NCI-H2171 (cell line): ENCODE measurements around the gene DGUOK.
"Not testable (repeated sequence)": the region's sequence is repeated elsewhere in the genome, so short reads cannot be mapped to it uniquely, and the experiment has no call there.

ENCODE experiments used
- DNase-seq: peaks from one replicate; lab custom pipeline; 2025; lab: John Stamatoyannopoulos, UW

Gene DGUOK

DNA sequence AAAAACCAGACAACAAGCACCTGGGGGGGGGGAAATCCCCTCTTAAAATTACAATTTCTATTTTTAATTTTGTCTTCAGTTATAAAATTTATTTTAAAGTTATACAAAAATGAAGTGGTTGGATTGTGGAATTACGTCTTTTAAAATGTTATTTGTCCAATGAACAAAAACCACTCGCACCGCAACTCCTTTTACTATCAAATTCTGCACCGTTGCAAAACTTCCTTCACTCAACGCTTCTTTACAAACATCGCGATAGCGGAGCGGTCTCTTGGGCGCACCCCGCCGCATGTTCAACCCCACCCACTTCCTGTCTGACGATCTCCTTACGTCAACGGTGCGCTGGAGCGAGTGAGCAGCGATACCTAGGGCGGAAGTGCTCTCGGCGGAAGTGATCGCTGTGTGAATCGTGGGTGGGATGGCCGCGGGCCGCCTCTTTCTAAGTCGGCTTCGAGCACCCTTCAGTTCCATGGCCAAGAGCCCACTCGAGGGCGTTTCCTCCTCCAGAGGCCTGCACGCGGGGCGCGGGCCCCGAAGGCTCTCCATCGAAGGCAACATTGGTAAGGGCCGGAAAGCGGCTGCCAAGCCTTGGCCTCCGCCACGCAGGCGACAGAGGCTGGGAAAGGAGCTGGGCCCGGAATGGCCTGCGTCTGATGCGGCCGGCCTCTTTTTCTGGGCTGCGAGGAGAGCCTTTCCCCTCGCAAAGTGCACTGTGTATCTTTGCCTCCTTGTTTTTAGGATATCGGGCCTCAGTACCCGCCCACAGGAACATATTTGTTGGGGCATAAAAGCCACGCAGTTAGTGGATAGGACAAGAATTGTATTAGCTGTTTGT lies at the start of gene DGUOK:
TSS of gene DGUOK (plus strand) at position 388 of the 835 bp plus-strand sequence. CDS start at position 419, 31 bp downstream.
- peak; percentile 99 for DNase-seq

- peak; percentile 9 for DNase-seq
Observed at GRCh38 chr2:73877071-73877802, 49.4 kb upstream of the DGUOK start.

DNA sequence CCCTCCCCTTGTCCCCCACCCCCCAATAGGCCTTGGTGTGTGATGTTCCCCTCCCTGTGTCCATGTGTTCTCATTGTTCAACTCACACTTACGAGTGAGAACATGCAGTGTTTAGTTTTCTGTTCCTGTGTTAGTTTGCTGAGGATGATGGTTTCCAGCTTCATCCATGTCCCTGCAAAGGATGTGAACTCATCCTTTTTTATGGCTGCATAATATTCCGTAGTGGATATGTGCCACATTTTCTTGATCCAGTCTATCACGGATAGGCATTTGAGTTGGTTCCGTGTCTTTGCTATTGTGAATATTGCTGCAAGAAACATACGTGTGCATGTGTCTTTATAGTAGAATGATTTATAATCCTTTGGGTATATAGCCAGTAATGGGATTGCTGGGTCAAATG lies 48.7 kb upstream of the DGUOK start:
- not testable (repeated sequence) for DNase-seq

GRCh38 chr2:73885406-73885805 lies 41.3 kb upstream of the DGUOK start:
- DNase-seq: no peak

DNA sequence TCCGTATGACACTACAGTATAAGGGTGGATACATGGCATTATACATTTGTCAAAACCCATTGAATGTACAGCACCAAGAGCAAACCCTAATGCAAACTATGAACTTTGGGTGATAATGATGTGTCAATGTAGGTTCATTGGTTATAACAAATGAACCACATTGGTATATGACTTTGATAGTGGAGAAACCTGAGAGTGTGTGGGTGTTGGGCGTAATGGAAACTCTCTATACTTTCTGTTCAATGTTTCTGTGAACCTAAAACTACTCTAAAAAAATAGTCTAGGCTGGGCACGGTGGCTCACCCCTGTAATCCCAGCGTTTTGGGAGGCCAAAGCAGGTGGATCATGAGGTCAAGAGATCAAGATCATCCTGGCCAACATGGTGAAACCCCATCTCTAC lies 40.3 kb upstream of the DGUOK start:
- DNase-seq: no peak

- not testable (repeated sequence) for DNase-seq
Observed at GRCh38 chr2:73887596-73888353, 38.9 kb upstream of the DGUOK start.

GRCh38 chr2:73888388-73888787 lies 38.3 kb upstream of the DGUOK start:
- DNase-seq: no peak

DNA sequence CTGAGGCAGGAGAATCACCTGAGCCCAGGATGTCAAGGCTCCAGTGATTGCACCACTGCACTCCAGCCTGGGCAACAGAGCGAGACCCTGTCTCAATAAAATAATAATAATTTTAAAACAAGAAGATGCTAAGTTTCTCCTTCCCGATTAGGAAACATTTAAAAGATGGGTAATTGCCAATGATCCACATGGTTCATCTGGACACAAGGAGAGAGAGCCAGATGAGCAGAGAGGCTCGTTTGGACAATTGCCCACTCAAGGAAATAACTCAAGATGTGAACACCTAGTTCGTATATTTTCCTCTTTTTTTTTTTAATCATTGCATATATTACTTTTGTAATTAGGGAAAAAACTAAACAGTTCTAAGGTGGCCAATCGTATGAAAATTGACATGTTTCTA lies 37.5 kb upstream of the DGUOK start:
- no peak for DNase-seq

DNA sequence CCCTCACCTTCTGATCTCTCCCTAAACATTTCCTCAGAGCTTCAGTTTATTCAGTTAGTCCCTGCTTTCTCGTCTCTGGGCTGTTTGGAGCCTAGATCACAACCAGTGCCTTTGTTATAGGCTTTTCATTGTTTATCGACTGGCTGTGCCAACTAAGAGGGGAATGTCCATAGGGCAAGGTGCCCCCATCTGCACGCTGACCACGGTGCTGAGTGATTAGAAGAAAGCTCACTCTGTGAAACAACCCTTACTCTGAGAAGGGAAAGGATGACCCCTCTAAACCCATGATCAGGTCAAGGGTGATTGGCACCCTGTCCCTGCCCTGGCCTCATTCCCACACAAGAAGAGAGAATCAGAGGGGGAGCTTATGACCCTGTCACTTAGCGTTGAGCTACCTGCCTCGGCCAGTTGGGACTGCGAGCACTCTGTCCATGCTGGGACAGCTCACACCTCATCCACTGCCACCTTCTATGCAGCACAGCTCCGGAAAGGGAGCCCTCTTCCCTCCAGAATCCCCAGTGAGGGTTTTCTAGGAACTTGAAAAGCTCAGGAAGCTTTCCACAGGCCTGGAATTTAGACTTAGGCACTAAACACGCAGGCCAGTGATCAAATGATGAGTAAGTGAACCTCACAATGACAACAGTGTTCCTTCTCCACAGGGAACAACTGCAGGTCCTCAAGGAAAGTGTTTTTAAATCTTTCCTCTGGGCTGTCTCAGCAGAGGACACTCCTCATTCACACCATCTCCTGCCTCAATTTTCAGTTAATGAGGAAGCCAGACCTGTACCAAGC lies 36.2 kb upstream of the DGUOK start:
- DNase-seq: no peak

GRCh38 chr2:73891276-73891901 lies 35.3 kb upstream of the DGUOK start:
- no peak for DNase-seq

- DNase-seq: no peak
Observed at GRCh38 chr2:73892631-73893329, 33.9 kb upstream of the DGUOK start, which contains the start of gene ACTG2. Gene ACTG2 (plus strand): TSS chr2:73893008. CDS start chr2:73901312, 8,304 bp downstream.

- DNase-seq: no peak
Observed at GRCh38 chr2:73893764-73894474, 32.8 kb upstream of the DGUOK start.

GRCh38 chr2:73894475-73894850 lies 32.2 kb upstream of the DGUOK start:
- DNase-seq: no peak

GRCh38 chr2:73894877-73895276 lies 31.8 kb upstream of the DGUOK start:
- no peak for DNase-seq

DNA sequence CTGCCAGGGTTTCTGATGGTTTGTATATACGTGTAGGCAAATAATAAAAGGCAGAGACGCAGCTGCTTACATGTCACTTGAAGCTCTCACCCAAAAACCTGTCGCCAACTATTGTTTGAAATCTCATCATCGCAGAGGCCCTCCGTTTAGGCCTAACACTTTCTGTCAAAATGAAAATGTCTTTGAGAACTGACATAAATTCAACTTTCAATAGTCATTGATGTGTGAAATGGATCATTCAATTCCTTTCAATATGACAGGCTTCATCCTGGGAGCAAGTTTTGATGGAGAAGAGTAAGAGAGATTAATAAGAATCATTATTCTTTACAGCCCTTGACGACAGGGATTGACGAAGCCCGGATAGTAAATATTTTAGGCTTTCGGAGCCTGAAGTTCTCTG lies 31.2 kb upstream of the DGUOK start:
- DNase-seq: no peak

DNA sequence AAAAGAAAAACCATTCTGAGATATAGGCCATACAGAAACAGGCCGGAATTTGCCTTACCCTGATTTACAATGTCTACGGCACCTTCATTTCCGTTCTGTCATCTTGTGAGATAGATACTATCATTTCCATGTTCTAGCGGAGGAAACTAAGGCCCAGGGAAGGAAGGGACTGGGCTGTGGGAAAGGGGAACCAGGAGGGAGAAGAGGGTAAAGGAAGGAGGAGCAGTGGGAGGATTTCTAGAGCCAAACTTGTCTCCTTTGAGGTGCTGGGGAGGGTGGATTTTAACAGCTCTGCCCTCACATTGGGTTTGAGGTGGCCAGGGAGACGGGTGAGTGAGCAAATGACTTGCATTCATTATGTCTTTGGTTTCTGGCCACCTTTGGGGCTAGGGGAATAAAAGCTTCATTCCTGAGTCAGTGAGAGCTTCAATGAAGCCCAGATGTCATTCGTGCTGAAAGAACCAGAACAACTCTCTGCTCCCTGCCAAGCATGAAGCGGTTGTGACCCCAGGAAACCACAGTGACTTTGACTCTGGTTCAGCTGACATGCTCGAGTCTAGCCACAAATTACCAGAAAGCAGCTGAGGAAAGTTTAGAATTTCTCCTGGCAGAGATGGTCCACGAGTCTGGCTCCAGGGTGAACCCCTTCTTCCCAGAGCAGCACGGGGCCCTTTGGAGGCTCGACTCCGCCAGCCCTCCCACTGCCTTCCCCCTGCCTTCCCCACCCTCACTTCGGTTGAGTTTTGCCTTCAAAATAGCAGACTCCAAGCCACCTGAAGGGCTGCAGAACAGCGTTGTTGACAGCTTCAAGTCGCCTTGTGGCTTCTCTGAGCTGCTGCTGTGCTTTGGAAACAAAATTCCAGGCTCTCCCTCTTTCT lies 30.1 kb upstream of the DGUOK start:
- DNase-seq: no peak

- no peak for DNase-seq
Observed at GRCh38 chr2:73897240-73897583, 29.5 kb upstream of the DGUOK start.

- no peak for DNase-seq
Observed at GRCh38 chr2:73897934-73898333, 28.7 kb upstream of the DGUOK start.

GRCh38 chr2:73899801-73900336 lies 26.8 kb upstream of the DGUOK start:
- DNase-seq: peak; percentile 18
